DND-41 (cell line): ENCODE measurements around the gene ATP10D.

Experiments used
- EZH2 ChIP-seq: IDR thresholded peaks from 3 replicates; pipeline ENCODE4 v1.6.1; 2012; ENCODE audit warnings: borderline replicate concordance, low read depth, mild to moderate bottlenecking, moderate library complexity, low read length, inconsistent platforms; ENCODE audit not compliant: severe bottlenecking
- TF ChIP-seq, protein P1 (sequence below): IDR thresholded peaks from 2 replicates; pipeline ENCODE4 v1.5.1; 2012; ENCODE audit warnings: borderline replicate concordance, low read length, moderate library complexity, mild to moderate bottlenecking; ENCODE audit not compliant: poor library complexity, severe bottlenecking; ENCODE audit errors: extremely low read depth

DNA sequence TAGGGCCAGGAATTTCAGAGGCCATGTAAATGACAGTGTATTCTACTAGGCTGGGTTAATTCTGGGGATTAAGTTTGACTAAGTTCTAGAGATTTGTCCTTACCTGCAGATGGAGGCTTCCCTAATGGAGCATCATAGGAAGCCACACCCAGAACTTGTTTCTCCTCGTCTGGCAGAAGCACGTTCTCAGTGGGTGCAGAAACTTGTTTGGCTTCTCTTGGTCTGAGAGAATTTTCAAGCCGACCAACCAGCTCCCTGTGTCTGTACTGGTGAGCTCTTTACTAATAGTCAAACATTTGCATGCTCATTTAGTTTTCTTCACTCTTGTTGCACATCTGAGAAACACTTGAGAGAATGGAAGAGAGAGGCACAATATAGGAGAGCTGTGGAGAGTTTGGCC, 907 bp upstream of the ATP10D start:
- TF ChIP-seq, protein P1, sequence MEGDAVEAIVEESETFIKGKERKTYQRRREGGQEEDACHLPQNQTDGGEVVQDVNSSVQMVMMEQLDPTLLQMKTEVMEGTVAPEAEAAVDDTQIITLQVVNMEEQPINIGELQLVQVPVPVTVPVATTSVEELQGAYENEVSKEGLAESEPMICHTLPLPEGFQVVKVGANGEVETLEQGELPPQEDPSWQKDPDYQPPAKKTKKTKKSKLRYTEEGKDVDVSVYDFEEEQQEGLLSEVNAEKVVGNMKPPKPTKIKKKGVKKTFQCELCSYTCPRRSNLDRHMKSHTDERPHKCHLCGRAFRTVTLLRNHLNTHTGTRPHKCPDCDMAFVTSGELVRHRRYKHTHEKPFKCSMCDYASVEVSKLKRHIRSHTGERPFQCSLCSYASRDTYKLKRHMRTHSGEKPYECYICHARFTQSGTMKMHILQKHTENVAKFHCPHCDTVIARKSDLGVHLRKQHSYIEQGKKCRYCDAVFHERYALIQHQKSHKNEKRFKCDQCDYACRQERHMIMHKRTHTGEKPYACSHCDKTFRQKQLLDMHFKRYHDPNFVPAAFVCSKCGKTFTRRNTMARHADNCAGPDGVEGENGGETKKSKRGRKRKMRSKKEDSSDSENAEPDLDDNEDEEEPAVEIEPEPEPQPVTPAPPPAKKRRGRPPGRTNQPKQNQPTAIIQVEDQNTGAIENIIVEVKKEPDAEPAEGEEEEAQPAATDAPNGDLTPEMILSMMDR = no peak
- TF ChIP-seq EZH2 = no peak
